ENCODE data around the gene CHRNB1. TPM values are rescaled to one million over a fixed set of nuclear protein-coding genes. Genes with fewer than 3 reads are reported as not detected.

Gene CHRNB1
- total and polyA plus RNA-seq, 10 of the 15 experiments (the other 5 are each of a cell fraction or from before 2014, with no cell fraction given), result 5.8 to 14.8 (median 11.3) TPM

DNA sequence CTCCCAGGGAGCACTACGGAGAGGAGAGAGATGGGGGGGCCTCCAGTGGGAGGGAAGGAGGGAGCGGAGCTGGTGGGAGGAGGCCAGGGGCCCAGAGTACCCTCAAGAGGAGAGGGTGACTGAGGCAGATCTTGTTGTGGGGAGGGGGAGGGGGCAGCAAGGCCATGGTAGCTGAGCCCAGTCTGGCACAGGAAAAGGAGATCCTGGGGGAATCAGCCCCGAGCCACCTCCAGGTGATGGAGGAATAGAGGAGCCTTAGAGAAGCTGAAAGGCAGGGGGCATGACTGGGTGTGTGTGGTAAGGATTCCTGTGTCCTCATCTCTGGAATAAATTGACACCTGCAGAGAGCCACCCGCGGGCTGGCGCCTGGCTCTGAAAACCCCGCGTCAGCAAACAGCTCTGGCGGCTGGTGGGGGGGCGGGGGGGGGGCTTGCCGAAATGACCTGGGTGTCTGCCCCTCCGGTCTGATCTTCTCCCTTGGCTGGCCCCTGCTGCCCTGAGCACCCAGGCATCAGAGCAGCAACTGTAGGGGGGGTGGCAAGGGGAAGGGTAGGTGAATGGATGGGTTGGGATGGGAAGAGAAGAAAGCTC is 38.5 kb upstream of the CHRNB1 start:
- in situ Hi-C loops (cut with MboI), result no loop called here
- Histone ChIP-seq H2AFZ (ENCODE audit: control insufficient read depth, low read depth, low read length) (no peak overlapping the region), H4K20me1 (ENCODE audit: control insufficient read depth, insufficient read depth) (no peaks in the 10 kb centered on the region), H3K4me1 (ENCODE audit: control insufficient read depth, insufficient read depth, low read length) (peaks cover 3% of the 10 kb centered on the region; the same call in 1 of the 2 replicates), H3K9ac (ENCODE audit: control insufficient read depth, insufficient read depth, low read length) (no peak overlapping the region), H3K27me3 (replicated peaks in 1 of 2; ENCODE audit: control insufficient read depth in 2 of 2, insufficient read depth in 2 of 2, low read length in 1 of 2) (peaks cover 0 to 6% of the 10 kb centered on the region in 2 experiments; a peak in 2 of 4 replicates), H3K79me2 (ENCODE audit: control insufficient read depth, insufficient read depth, low read length) (peaks cover 2% of the 10 kb centered on the region), H3K4me2 (ENCODE audit: control insufficient read depth, insufficient read depth) (no peak overlapping the region), H3K9me3 (replicated peaks; ENCODE audit: control insufficient read depth, insufficient read depth, low read length) (no peaks in the 10 kb centered on the region), H3K4me3 (no peak overlapping the region), H3K36me3 (ENCODE audit: control insufficient read depth in 2 of 2, insufficient read depth in 2 of 2, low read length in 1 of 2) (no peaks in the 10 kb centered on the region), H3K27ac (ENCODE audit: control insufficient read depth, insufficient read depth) (no peak overlapping the region)
- intact Hi-C loops (cut with micrococcal nuclease; ENCODE audit: unreplicated experiment), result no loop called here
- 57% methylated on average over 9 of the region's 12 CpGs for WGBS (ENCODE audit: insufficient coverage, insufficient replicate concordance, low lambda C conversion rate, missing lambda C conversion rate)
- FAIRE-seq (no peak), ATAC-seq (no peak), DNase-seq (ENCODE audit: low read depth, low spot score) (no peak)
- no TSS peak for BruUV-seq (replicated peaks)
- ChIA-PET POLR2A (interaction anchor here (0.6 kb wide), 1 partner anchor 120 kb away, joined by 3 read pairs; no protein-coding TSS in a partner anchor), CTCF (interaction anchor here (0.6 to 0.8 kb wide), 2 partner anchors 51 to 281 kb away, joined by 3 read pairs; partner anchors contain the start of gene TP53), RAD21 (ENCODE audit: unreplicated experiment) (no interaction called here), SMC1A (ENCODE audit: uncharacterized antibody, unreplicated experiment) (no interaction called here)
- TF ChIP-seq STAT3 (IDR thresholded peaks at IDR 0.05; ENCODE audit: low read depth, low read length) (no peak), EZH2 (IDR thresholded peaks at IDR 0.05; ENCODE audit: borderline replicate concordance, control insufficient read depth, low read depth, low read length) (no peak), ASH2L (IDR thresholded peaks at IDR 0.05; ENCODE audit: borderline replicate concordance, low read depth) (no peak), YY1 (IDR thresholded peaks at IDR 0.05; ENCODE audit: low read depth, low read length) (no peak), ZSCAN29 (IDR thresholded peaks at IDR 0.05) (no peak), KAT2A (conservative IDR thresholded peaks at IDR 0.05; ENCODE audit: control insufficient read depth, low read depth, low read length) (no peak), BCL11A (IDR thresholded peaks at IDR 0.05; ENCODE audit: low read depth, low read length) (no peak), KDM1A (IDR thresholded peaks at IDR 0.05; ENCODE audit: borderline replicate concordance) (no peak), HCFC1 (IDR thresholded peaks at IDR 0.05; ENCODE audit: low read length) (no peak)
- TF ChIP-seq, protein P1, sequence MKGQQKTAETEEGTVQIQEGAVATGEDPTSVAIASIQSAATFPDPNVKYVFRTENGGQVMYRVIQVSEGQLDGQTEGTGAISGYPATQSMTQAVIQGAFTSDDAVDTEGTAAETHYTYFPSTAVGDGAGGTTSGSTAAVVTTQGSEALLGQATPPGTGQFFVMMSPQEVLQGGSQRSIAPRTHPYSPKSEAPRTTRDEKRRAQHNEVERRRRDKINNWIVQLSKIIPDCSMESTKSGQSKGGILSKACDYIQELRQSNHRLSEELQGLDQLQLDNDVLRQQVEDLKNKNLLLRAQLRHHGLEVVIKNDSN (IDR thresholded peaks at IDR 0.05; ENCODE audit: borderline replicate concordance, extremely low read length, insufficient read depth, low read depth, low read length), result no peak

Measured in GM12878 (cell line).